AG09319 (cell line): ENCODE data around the gene ASPRV1.
A peak's percentile ranks its signal among the peaks of the same experiment; 100 is the strongest.

Experiments used
- DNase-seq: peaks from one replicate; pipeline ENCODE4 v3.0.0-alpha.2; 2010; ENCODE audit warnings: low read depth; ENCODE audit errors: extremely low read depth
- CTCF ChIP-seq: IDR thresholded peaks from 2 replicates; pipeline ENCODE4 v1.5.1; 2011; ENCODE audit warnings: low read depth, mild to moderate bottlenecking, inconsistent platforms, low read length, moderate library complexity

The ASPRV1 gene

GRCh38 chr2:69935011-69935410 is 26.4 kb downstream of the ASPRV1 start:
- no peak for TF ChIP-seq CTCF
- DNase-seq = no peak

GRCh38 chr2:69934614-69934908 is 26.9 kb downstream of the ASPRV1 start:
- TF ChIP-seq CTCF = no peak

GRCh38 chr2:69933839-69934613 is 27.4 kb downstream of the ASPRV1 start:
- peak; percentile 45 for DNase-seq
- no peak for TF ChIP-seq CTCF

More at GRCh38 chr2:69934614-69934908, 26.9 kb downstream of the ASPRV1 start:
- no peak for DNase-seq

GRCh38 chr2:69933254-69933828 is 28.1 kb downstream of the ASPRV1 start:
- no peak for DNase-seq
- no peak for TF ChIP-seq CTCF

GRCh38 chr2:69932596-69932922 is 28.9 kb downstream of the ASPRV1 start:
- no peak for DNase-seq
- no peak for TF ChIP-seq CTCF

GRCh38 chr2:69931832-69932595 is 29.4 kb downstream of the ASPRV1 start:
- TF ChIP-seq CTCF = no peak

More at GRCh38 chr2:69931832-69932595, 29.4 kb downstream of the ASPRV1 start:
- no peak for DNase-seq
